Hematopoietic multipotent progenitor cell treated with erythropoietin and hydrocortisone succinate and interleukin-3 and kit ligand, for 6 days (in vitro differentiated cells): ENCODE results near the gene TRAK2.
"Not testable (repeated sequence)": the region's sequence is repeated elsewhere in the genome, so short reads cannot be mapped to it uniquely, and the experiment has no call there.

Source experiments
- DNase-seq: peaks from one replicate; pipeline ENCODE4 v3.0.0-alpha.2; 2015

TRAK2 gene

GRCh38 chr2:201448061-201448460 lies 3.2 kb downstream of the TRAK2 start:
- no peak for DNase-seq

GRCh38 chr2:201447086-201447485 lies 4.2 kb downstream of the TRAK2 start:
- DNase-seq: peak; percentile 52

- DNase-seq: no peak
Measured at GRCh38 chr2:201444746-201445465, 6.4 kb downstream of the TRAK2 start.

GRCh38 chr2:201441409-201441808 lies 9.8 kb downstream of the TRAK2 start:
- DNase-seq: no peak

- peak; percentile 96 for DNase-seq
Measured at GRCh38 chr2:201440182-201440581, 11.1 kb downstream of the TRAK2 start.

- not testable (repeated sequence) for DNase-seq
Measured at GRCh38 chr2:201439336-201439922, 11.8 kb downstream of the TRAK2 start.

- DNase-seq: no peak
Measured at GRCh38 chr2:201436141-201436540, 15.1 kb downstream of the TRAK2 start.

GRCh38 chr2:201433394-201433995 lies 17.8 kb downstream of the TRAK2 start:
- DNase-seq: peak; percentile 96

GRCh38 chr2:201432621-201433393 lies 18.5 kb downstream of the TRAK2 start:
- DNase-seq: peak; percentile 81

- DNase-seq: peak; percentile 60
Measured at GRCh38 chr2:201432038-201432620, 19.1 kb downstream of the TRAK2 start.

- DNase-seq: no peak
Measured at GRCh38 chr2:201430839-201431238, 20.4 kb downstream of the TRAK2 start.

- DNase-seq: not testable (repeated sequence)
Measured at GRCh38 chr2:201430322-201430721, 20.9 kb downstream of the TRAK2 start.

- not testable (repeated sequence) for DNase-seq
Measured at GRCh38 chr2:201429835-201430234, 21.4 kb downstream of the TRAK2 start.

GRCh38 chr2:201428366-201428765 lies 22.9 kb downstream of the TRAK2 start:
- not testable (repeated sequence) for DNase-seq

- no peak for DNase-seq
Measured at GRCh38 chr2:201425952-201426351, 25.3 kb downstream of the TRAK2 start.

- no peak for DNase-seq
Measured at GRCh38 chr2:201420442-201421113, 30.7 kb downstream of the TRAK2 start.

GRCh38 chr2:201419986-201420385 lies 31.3 kb downstream of the TRAK2 start:
- DNase-seq: no peak

- no peak for DNase-seq
Measured at GRCh38 chr2:201419057-201419635, 32.1 kb downstream of the TRAK2 start.

GRCh38 chr2:201415149-201415548 lies 36.1 kb downstream of the TRAK2 start:
- DNase-seq: no peak

GRCh38 chr2:201414099-201415023 lies 36.9 kb downstream of the TRAK2 start:
- DNase-seq: no peak

GRCh38 chr2:201413552-201413951 lies 37.7 kb downstream of the TRAK2 start:
- DNase-seq: no peak
